MG63 (cell line): Measurements from ENCODE around the gene GBP4. TPM values are rescaled to one million over a fixed set of nuclear protein-coding genes. Genes with fewer than 3 reads are reported as not detected.

Experiments used
- DNase-seq: peaks from one replicate; pipeline ENCODE4 v3.0.0-alpha.2; 2020
- H3K27me3 ChIP-seq: fragments of 250-450 bp; sonication (Bioruptor Pico); 2 replicates; pipeline ENCODE4 v1.5.1; 2020; ENCODE audit warnings: mild to moderate bottlenecking, moderate library complexity
- H3K36me3 ChIP-seq: fragments of 250-450 bp; sonication (Bioruptor Pico); 2 replicates; pipeline ENCODE4 v1.5.1; 2020; ENCODE audit warnings: mild to moderate bottlenecking, moderate library complexity
- H3K4me3 ChIP-seq: fragments of 250-450 bp; sonication (Bioruptor Pico); 2 replicates; pipeline ENCODE4 v1.5.1; 2020; ENCODE audit warnings: mild to moderate bottlenecking, moderate library complexity
- H3K9me3 ChIP-seq: fragments of 250-450 bp; sonication (Bioruptor Pico); 2 replicates; pipeline ENCODE4 v1.5.1; 2020; ENCODE audit warnings: mild to moderate bottlenecking, moderate library complexity
- total RNA-seq: library from RNA; depleted of rRNA; stranded (reverse); fragments of >200 nt; shearing (Covaris generic); gene quantifications from 2 replicates; pipeline ENCODE4 v1.2.3, GENCODE V29; 2014; ENCODE audit warnings: low replicate concordance

The GBP4 gene
- total RNA-seq, 1 experiment from 2014 or later = 1.1 TPM

GRCh38 chr1:89176971-89177370, 21.8 kb downstream of the GBP4 start:
- Histone ChIP-seq H3K9me3 (no peaks in the 10 kb centered on the region), H3K4me3 (no peak overlapping the region), H3K36me3 (no peaks in the 10 kb centered on the region), H3K27me3 (no peaks in the 10 kb centered on the region)
- DNase-seq = no peak

GRCh38 chr1:89175601-89176256, 23.0 kb downstream of the GBP4 start, which contains the start of gene GBP7:
Gene GBP7, minus strand, starts transcription at chr1:89176003. Its CDS starts 4,068 bp downstream, at chr1:89171935.
- Histone ChIP-seq H3K4me3 (no peak within 1 kb of the TSS), H3K9me3 (no peaks in the 10 kb centered on the region), H3K27me3 (no peaks in the 10 kb centered on the region), H3K36me3 (no peaks in the 10 kb centered on the region)
- no peak for DNase-seq

- Histone ChIP-seq H3K36me3 (no peaks in the 10 kb centered on the region), H3K27me3 (no peaks in the 10 kb centered on the region), H3K9me3 (no peaks in the 10 kb centered on the region), H3K4me3 (no peak overlapping the region)
- no peak for DNase-seq
These were observed 24.3 kb downstream of the GBP4 start for GRCh38 chr1:89174491-89174890.

GRCh38 chr1:89172468-89173143, 26.1 kb downstream of the GBP4 start:
- H3K4me3 ChIP-seq = no peak overlapping the region
- no peak for DNase-seq
- H3K36me3 ChIP-seq = no peaks in the 10 kb centered on the region
- H3K27me3 ChIP-seq = no peaks in the 10 kb centered on the region
- no peaks in the 10 kb centered on the region for H3K9me3 ChIP-seq

GRCh38 chr1:89171067-89171438, 27.7 kb downstream of the GBP4 start:
- H3K9me3 ChIP-seq = no peaks in the 10 kb centered on the region
- H3K36me3 ChIP-seq = no peaks in the 10 kb centered on the region
- H3K4me3 ChIP-seq = no peak overlapping the region
- H3K27me3 ChIP-seq = no peaks in the 10 kb centered on the region
- no peak for DNase-seq

GRCh38 chr1:89170170-89171066, 28.3 kb downstream of the GBP4 start:
- H3K36me3 ChIP-seq = no peaks in the 10 kb centered on the region
- no peak overlapping the region for H3K4me3 ChIP-seq
- no peak for DNase-seq
- no peaks in the 10 kb centered on the region for H3K27me3 ChIP-seq
- H3K9me3 ChIP-seq = no peaks in the 10 kb centered on the region

- no peaks in the 10 kb centered on the region for H3K36me3 ChIP-seq
- no peaks in the 10 kb centered on the region for H3K27me3 ChIP-seq
- no peaks in the 10 kb centered on the region for H3K9me3 ChIP-seq
- H3K4me3 ChIP-seq = no peak overlapping the region
- no peak for DNase-seq
These were observed 29.6 kb downstream of the GBP4 start for GRCh38 chr1:89169166-89169565.

- no peaks in the 10 kb centered on the region for H3K9me3 ChIP-seq
- no peaks in the 10 kb centered on the region for H3K27me3 ChIP-seq
- DNase-seq = no peak
- H3K36me3 ChIP-seq = no peaks in the 10 kb centered on the region
- H3K4me3 ChIP-seq = no peak overlapping the region
These were observed 31.0 kb downstream of the GBP4 start for GRCh38 chr1:89167590-89168230.

- peak; percentile 17 for DNase-seq
- no peaks in the 10 kb centered on the region for H3K36me3 ChIP-seq
These were observed 32.0 kb downstream of the GBP4 start for GRCh38 chr1:89166705-89167104.

GRCh38 chr1:89165811-89166210, 32.9 kb downstream of the GBP4 start:
- H3K36me3 ChIP-seq = no peaks in the 10 kb centered on the region
- no peak for DNase-seq
- no peak overlapping the region for H3K4me3 ChIP-seq
- H3K27me3 ChIP-seq = no peaks in the 10 kb centered on the region
- no peaks in the 10 kb centered on the region for H3K9me3 ChIP-seq

More at GRCh38 chr1:89166705-89167104, 32.0 kb downstream of the GBP4 start:
- Histone ChIP-seq H3K4me3 (no peak overlapping the region), H3K27me3 (no peaks in the 10 kb centered on the region), H3K9me3 (no peaks in the 10 kb centered on the region)

- H3K36me3 ChIP-seq = no peaks in the 10 kb centered on the region
- no peak for DNase-seq
- no peak overlapping the region for H3K4me3 ChIP-seq
- H3K27me3 ChIP-seq = no peaks in the 10 kb centered on the region
- no peaks in the 10 kb centered on the region for H3K9me3 ChIP-seq
These were observed 47.7 kb downstream of the GBP4 start for GRCh38 chr1:89151047-89151446.

- Histone ChIP-seq H3K36me3 (no peaks in the 10 kb centered on the region), H3K27me3 (no peaks in the 10 kb centered on the region), H3K4me3 (no peak overlapping the region), H3K9me3 (no peaks in the 10 kb centered on the region)
- no peak for DNase-seq
These were observed 48.8 kb downstream of the GBP4 start for GRCh38 chr1:89149976-89150375.

GRCh38 chr1:89149229-89149628, 49.5 kb downstream of the GBP4 start:
- Histone ChIP-seq H3K27me3 (no peaks in the 10 kb centered on the region), H3K36me3 (no peaks in the 10 kb centered on the region), H3K4me3 (no peak overlapping the region), H3K9me3 (no peaks in the 10 kb centered on the region)
- DNase-seq = peak; percentile 9

GRCh38 chr1:89147678-89148658, 50.8 kb downstream of the GBP4 start:
- Histone ChIP-seq H3K36me3 (no peaks in the 10 kb centered on the region), H3K9me3 (no peaks in the 10 kb centered on the region), H3K4me3 (no peak overlapping the region), H3K27me3 (no peaks in the 10 kb centered on the region)
- no peak for DNase-seq

GRCh38 chr1:89146721-89147120, 52.0 kb downstream of the GBP4 start:
- H3K4me3 ChIP-seq = no peak overlapping the region
- no peaks in the 10 kb centered on the region for H3K27me3 ChIP-seq
- no peaks in the 10 kb centered on the region for H3K9me3 ChIP-seq
- DNase-seq = no peak
- no peaks in the 10 kb centered on the region for H3K36me3 ChIP-seq

- Histone ChIP-seq H3K4me3 (no peak overlapping the region), H3K36me3 (no peaks in the 10 kb centered on the region), H3K27me3 (no peaks in the 10 kb centered on the region), H3K9me3 (no peaks in the 10 kb centered on the region)
- no peak for DNase-seq
These were observed 55.3 kb downstream of the GBP4 start for GRCh38 chr1:89143484-89143883.
